NCI-H345 (cell line): ENCODE measurements around the gene B3GALT6.
"Not testable (repeated sequence)": the region's sequence is repeated elsewhere in the genome, so short reads cannot be mapped to it uniquely, and the experiment has no call there.

Experiments used
- DNase-seq: peaks from one replicate; lab custom pipeline; 2025; lab: John Stamatoyannopoulos, UW

B3GALT6 gene

DNA sequence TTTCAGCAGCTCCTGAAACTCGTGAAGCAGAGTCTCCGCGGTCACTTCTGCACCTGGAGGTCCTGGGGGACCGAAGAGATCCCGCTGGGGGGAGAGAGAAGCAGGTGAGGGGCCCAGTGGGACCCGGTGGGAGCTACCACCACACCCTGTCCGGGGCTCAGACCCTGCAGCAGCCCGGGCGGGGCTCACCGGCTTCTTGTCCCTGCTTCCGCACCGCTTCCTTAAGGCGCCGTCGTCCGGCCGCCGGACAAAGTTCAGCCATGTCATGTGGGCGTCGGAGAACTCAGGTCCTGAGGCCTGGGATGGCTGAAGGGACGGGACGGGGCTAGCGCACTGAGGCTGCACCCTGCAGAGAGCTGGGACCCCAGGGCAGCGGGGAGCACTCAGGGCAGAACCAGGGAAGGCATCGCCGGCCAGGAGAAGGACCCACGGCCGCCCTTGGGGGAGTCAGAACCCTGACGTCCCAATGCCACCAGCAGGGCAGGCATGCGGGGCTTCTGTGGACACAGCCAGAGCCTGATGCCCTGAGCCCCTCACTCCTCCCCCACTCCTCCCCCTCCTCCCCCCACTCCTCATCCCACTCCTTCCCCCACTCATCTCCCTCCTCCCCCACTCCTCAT, 12.3 kb downstream of the B3GALT6 start:
- DNase-seq = no peak

DNA sequence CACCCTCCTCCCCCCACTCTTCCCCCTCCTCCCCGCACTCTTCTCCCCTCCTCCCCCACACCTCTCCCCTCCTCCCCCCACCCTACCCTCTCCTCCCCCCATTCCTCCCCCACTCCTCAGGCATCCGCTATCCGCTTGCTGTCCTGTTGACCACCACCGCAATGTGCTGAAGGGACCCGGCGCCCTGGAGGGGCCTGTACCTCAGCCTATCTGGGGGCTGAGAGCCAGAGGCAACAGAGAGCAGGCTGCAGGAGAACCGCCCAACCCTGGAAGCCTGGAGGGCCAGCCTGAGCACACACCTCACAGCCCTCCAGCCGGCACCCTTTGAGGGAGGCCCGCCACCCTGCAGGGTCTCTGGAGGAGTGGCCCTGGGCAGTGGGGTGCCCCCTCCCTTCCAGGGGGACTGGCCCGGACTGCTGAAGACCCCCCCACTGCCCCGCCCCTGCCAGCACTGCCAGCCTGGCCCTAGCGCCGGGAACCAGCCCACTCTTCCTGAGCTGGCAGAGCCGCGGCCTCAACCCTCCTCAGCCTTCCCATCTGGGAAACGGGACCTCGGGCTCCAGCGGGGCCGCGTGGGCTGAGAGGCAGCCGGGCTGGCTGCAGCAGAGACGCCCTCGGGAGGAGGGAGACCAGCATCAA, 13.3 kb downstream of the B3GALT6 start:
- DNase-seq = no peak

DNA sequence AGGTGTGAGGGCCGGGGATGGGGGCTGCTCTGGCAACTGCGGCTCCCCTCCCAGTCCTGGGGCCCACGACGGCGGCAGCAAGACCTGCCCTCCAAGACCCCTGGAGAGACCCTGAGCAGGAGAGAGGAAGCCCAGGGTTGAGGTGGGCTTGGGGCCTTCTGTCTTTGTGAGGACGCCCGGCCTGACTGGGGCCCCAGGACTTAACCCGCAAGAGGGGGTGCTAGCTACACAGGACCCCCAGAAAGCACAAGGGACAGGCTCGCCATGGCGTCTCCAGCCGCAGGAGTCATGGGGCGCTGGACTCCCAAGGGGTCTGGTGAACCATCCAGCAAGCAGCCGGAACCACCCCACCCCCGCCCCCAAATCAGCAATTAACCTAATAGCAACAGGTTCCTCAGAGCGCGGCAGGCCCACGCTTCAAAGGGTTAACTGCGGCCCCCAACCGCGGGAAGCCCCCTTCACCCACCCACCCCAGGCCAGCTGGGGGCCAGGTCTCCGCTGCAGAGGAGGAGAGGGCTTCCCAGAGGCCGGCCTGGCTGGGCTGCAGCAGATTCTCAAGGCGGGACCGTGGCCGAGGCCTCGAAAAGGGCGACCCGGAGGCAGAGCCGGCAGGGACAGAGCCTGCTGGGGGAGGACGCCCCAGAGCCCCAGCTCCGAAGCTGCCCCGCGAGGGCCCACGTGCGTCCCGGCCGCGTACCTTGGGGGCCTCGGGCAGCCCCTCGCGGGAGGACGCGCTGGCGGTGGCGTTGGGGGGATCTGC, 14.0 kb downstream of the B3GALT6 start:
- DNase-seq = no peak

DNA sequence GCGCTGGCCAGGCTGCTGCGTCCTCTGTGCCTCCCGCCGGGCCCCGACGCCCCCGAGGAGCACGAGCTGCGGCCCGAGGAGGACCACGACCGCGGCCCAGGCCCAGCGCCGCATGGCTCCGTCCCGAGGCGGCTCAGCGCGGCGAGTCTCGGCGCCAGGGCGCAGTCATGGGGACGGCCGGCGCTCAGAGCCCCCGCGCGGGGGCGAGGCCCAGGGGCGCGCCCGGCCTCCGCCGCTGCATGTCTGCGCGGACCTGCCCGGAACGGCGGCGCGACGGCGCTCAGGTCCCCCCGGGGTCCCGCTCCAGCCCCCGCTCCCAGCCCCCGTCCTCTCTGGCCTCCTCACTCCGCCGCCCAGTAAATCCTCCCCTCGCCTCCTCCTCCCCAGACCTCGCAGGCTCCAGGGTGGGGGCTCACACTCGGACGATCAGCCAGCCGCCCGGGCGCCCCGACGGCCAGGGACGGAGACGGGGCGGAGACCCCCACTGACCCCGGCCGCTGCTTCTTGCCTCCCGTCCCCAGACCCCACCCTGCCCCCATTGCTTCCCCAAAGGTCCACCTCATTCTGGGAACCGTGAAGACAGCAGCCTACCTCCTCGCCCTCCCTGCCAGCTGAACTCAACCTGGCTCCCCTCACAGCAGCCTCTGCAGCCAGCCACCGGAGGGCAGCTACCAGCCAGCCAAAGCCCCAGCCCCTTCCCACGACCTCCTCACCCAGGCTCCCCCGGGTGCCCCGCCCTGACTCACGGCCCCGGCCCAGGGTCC, 14.7 kb downstream of the B3GALT6 start, which contains the start of gene C1QTNF12:
C1QTNF12 (minus strand) TSS at position 146 of the 764 bp plus-strand sequence; CDS start at position 114, 32 bp downstream.
- no peak for DNase-seq

DNA sequence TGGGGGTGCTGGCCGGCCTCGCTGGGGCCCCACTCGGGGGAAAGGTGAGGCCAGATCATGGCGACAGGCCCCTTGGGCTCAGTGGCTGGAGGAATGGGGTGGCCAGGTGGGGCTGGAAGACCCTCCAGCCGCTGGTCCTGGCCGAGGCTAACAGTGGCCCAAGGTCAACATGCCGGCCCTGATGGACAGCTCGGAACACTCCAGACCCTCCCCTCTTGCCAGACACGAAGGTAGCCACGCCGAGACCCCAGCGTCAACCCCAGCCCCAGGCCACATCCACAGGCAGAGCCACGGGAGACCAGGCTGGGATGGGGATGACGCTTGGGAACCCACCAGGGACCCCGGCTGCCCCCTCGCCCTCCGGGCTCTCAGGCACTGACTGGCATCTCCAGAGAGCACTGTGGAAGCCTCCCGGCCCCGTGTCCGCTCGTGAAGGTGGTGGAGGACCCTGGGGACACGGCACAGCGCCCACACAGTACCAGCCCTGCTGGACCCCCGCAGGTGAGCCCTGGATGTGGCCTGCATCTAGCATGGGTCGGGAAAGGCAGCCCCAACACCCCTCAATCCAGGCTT, 15.4 kb downstream of the B3GALT6 start:
- no peak for DNase-seq

DNA sequence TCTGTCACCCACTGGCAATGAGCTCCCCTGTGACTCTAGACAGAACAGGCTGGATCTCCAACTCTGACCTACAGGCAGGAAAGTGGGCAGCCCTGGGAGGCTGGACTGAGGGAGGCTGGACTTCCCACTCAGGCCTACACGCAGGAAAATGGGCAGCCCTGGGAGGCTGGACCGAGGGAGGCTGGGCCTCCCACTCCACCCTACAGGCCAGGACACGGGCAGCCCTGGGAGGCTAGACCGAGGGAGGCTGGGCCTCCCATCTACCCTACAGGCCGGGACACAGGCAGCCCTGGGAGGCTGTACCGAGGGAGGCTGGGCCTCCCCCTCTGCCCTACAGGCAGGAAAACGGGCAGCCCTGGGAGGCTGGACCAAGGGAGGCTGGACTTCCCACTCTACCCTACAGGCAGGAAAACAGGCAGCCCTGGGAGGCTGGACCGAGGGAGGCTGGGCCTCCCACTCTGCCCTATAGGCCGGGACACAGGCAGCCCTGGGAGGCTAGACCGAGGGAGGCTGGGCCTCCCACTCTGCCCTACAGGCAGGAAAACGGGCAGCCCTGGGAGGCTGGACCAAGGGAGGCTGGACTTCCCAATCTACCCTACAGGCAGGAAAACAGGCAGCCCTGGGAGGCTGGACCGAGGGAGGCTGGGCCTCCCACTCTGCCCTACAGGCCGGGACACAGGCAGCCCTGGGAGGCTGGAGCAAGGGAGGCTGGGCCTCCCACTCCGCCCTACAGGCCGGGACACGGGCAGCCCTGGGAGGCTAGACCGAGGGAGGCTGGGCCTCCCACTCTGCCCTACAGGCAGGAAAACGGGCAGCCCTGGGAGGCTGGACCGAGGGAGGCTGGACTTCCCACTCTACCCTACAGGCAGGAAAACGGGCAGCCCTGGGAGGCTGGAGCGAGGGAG, 16.2 kb downstream of the B3GALT6 start:
- DNase-seq = not testable (repeated sequence)

DNA sequence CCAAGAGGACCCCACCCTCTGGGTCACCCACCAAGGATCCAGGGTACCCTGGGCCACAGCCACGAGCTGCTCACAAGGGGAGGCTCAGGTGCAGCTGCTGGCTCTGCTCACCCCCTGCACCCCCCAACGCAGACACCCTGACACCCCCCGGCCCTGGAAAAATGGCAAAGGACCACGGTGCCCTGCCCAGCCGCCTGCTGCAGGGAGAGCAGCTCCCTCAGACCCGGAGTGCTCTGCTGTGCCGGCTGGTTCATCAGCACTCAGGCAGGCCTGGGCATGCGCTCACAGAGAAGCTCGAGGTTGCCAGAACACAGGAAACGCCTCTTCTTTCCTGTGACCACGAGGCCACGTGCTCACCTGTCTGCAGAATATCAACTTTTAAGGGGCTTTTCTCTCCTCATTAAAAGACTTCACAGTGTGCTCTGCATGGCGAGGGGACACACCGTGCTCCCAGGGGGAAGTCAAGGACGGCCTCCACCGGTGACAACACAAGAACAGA, 18.8 kb downstream of the B3GALT6 start:
- peak; percentile 57 for DNase-seq

DNA sequence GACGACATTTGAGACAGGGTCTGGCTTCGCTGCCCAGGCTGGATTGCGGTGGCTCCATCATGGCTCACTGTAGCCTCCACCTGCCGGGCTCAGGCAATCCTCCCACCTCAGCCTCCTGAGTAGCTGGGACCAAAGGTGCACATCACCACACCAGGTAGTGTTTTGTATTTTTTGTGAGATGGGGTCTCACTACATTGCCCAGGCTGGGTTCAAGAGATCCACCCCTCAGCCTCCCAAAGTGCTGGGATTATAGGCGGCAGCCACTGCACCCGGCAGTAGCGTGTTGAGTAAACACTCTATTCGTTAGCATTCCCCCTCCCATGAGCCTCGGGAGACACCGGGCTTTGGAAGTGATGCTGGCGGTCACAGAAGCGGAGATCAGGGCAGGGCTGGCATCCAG, 21.3 kb downstream of the B3GALT6 start:
- no peak for DNase-seq

DNA sequence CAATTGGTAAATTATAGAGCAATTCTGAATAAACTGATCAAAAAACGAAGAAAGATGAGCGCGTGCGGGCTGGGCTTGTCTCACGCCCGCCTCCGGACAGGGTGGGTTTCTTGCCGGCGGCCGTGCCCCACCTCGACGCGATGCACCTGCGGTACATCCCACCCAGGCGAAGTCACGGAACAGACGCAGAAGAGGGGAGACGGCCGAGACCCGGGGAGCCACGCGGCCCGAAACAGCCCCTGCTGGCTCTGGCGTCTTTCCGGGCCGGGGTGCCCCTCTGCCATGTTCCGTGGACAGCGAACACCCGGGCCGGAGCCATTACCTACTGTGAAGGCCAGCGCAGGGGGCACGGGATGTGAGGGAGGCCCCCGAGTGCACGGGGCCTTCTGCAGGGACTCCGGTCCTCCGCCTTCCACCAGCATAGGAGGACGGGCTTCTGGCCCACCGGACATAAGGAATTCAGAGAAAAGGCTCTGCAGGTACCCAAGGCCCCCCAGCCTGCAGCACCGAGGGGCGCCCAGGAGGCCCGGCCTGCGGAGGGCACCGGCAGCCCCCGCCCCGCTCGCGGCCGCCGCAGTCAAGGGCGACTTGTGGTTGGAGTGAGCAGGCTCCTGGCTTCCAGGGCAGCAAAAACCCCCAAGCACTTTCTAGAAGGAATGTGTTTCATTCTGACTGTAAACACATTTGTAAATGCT, 22.1 kb downstream of the B3GALT6 start:
- DNase-seq = no peak

DNA sequence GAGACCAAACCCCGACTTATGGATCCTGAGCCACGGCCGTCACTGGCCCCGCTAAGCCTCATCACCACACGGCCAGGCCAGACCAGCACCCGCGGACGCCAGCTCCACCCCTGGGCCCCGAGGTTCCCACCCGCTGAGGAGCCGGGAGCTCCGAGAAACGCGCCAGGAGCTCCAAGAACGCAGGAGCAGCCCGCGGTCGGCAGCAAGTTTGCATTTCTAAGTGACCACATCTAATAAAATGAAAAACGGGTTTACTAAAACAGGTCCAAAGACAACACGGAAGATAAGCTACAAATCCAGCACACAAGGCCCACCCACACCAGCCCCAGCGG, 22.6 kb downstream of the B3GALT6 start:
- no peak for DNase-seq

DNA sequence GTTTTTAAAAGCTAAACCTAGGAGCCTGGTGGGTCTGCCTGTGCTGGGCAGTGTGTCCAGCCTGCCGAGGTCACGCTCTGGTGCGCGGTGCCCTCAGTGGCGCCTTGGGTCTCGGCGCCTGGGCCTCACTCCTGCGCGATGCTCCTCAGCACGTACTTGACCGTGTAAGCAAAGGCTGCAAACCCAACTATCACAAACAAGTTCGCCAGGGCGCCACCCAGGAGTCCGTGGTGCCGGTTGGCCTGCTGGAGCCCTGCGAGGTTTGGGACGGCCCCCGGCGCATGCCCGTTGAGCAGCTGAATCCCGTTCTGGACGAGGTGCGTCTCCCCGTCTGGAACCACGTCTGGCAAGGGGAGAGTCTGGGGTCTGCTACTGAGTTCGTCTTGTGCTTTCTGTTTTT, 23.0 kb downstream of the B3GALT6 start:
- DNase-seq = no peak

DNA sequence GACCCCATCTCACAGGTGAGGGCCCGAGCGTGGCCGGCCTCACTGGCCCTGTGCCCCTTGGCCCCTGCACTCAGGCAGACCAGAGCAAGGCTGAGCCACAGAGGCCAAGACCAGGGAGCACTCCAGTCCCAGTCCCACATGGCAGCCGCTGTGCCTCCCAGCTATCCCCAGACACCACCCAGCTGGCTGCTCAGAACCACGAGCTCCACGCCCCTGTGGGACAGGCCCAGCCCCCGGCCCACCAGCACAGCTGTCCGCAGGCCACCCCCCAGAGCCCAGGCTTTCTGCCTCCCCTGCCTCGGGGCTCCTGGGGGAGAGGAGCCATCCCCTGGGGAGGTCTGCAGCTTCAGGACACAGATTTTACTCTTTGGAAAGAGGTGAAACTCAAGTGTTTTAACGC, 23.6 kb downstream of the B3GALT6 start:
- no peak for DNase-seq

DNA sequence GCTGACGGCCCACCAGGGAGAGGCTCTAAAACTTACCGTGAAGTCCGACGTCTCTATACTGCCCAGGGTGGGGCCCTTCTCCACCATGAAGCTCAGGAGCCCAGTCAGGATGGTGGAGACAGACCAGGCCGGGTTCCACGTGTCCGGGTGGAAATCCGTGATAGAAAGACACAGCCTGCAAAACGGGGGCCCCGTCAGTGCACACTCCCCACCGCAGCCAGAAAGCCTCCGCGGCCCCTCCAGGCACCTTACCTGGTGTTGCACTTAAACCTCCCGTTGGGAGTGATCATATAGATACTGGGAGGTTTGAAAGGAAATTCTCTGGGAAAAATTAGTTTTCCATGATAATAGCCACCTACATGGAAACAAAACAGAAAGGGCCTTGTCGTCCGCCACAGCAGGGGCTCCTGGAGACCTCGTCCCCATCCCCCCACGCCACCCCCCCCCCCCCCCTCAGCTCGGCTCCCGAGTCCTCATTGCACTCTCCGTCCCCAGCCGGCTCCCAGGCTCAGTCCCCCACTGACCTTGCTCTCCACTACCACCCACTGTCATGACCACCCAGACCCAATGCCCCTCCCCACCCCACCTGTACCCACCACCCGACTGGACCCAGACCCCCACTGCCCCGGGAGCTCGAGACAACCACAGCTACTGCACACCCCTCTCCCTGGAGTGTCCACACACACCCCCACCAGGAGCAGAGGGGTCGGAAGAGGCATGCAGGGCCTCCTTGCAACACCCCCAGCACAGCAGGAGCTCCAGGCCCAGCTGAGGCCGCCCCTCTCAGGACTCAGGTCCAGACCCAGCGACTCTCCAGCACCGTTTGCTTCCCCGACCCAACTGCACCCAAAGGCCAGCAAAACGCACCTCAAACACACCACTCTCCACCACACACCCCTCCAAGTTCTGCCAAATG, 25.2 kb downstream of the B3GALT6 start:
- DNase-seq = no peak

DNA sequence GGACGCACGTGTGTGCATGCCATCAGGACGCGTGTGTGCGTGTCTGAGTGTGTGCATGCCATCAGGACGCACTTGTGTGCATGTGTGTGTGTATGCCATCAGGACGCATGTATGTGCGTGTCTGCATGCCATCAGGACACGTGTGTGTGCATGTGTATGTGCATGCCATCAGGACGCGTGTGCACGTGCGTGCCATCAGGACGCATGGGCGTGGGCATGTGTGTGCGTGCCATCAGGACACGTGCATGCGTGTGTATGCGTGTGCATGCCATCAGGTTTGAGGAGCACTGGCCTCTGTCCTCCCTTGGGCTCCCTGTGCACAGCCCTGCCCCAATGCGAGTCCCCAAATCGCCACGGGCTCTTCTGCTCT, 27.1 kb downstream of the B3GALT6 start:
- no peak for DNase-seq

DNA sequence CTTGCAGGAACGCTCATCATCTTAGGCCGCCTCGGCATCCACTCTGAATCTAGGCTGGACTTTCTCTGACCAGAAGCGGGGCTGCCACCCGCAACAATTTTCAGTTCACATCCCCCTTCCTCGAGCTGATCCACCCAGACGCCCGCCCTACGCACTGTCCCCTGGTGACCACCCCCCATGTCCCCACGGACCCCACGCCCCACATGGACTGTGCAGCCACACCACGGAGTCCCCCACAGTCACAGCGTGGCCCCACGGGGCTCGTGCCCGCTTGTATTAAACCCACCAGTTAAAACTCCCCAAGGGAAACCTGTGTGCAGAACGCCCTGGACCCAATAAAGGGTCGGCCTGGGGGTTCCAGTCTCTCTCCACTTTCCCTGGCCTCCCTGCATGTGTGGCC, 27.5 kb downstream of the B3GALT6 start:
- no peak for DNase-seq

DNA sequence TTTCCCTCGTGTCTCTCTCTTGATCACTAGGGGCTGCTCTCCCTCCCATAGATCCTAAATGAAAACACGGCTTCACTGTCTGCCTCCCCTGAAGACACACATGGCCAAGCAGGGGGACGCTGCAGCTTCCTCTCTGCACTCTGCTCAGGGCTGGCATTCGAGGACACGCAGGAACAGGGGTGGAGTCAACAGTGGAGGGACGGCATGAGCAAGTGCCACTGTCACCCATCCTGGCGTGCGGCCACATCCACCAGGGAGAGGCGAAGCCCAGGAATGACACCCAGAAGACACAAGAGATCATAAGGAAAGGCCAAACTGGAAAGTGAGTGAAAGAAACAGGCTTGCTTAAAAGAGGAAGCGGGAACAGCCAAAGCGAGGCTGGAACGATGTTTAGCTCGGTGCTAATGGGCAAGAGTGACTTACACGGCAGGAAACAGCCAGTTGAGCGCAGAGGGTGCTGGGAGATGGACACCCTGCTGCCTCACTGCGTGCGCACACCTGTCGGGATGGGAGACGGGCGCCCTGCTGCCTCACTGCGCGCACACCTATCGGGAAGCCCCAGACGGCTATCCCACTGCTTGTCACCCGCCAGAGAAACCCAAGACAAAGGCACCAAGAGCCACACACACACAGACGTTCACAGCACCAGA, 28.0 kb downstream of the B3GALT6 start:
- peak; percentile 37 for DNase-seq

DNA sequence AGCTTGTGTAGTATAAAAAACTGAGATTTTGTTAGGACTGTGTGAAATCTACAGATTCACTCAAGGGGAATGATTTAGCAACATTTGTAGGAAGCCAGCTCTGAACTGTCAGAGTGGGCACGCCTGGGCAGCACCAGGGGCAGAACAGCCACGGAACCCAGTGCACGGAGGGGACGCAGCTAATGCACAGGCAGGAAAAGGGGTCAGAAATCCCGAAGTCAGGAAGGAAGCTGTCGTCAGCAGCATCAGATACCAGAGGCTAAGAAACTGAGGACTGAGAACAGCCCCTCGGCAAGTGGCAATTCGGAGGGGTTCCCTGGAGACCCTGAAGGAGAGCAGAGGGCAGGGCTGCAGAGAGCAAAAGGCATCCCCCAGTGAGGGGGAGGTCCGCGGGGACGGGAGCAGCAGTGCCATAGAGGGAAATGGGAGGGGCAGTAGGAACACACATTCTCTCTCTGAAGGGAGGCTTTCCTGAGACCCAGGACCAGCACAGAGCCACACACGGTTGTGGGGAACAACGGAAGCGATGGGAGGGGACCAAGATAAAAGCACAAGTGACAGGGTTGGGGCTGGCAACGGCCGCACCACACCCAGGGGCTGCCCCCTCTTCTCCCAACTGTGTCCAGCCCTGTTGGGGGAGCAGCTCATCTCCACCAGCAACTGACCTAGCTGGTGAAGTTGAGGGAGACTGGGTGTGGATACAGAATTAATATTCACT, 29.0 kb downstream of the B3GALT6 start:
- no peak for DNase-seq

DNA sequence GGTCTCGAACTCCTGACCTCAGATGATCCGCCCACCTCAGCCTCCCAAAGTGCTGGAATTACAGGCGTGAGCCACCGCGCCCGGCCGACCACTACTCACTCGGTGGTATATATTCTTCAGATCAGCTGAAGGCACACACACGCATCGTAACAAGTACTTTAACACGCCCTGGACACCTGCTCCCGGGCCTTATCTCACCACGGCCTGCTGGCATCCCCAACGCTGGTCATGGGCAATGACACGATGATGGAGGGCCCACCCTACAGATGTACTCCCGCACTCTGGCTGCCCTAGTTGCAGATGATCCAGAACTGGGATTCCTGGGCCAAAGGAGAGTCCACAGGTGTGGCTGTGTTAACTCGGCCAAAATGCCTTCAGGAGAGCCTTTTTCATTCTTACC, 30.0 kb downstream of the B3GALT6 start:
- DNase-seq = no peak
